GM13977 (cell line): ENCODE data around the gene PLA2R1.
A peak's percentile ranks its signal among the peaks of the same experiment; 100 is the strongest.

Experiments used
- DNase-seq: peaks from one replicate; pipeline ENCODE4 v3.0.0; 2012; ENCODE audit warnings: low spot score
- in situ Hi-C: fragments of 300-500 bp; cut with MboI; formaldehyde crosslinking; loops from one replicate; pipeline ENCODE4 v1.12.0; 2022; ENCODE audit warnings: low sequenced_read_pairs, low pct_unique_long_range_greater_than_20kb, mixed read lengths, inconsistent platforms; ENCODE audit not compliant: unreplicated experiment
- TF ChIP-seq, protein P1 (sequence below): IDR thresholded peaks from 2 replicates; pipeline ENCODE4 v1.5.1; 2012; ENCODE audit warnings: mild to moderate bottlenecking, control low read depth; ENCODE audit not compliant: insufficient read depth; ENCODE audit errors: extremely low read depth, missing control alignments

The PLA2R1 gene

DNA sequence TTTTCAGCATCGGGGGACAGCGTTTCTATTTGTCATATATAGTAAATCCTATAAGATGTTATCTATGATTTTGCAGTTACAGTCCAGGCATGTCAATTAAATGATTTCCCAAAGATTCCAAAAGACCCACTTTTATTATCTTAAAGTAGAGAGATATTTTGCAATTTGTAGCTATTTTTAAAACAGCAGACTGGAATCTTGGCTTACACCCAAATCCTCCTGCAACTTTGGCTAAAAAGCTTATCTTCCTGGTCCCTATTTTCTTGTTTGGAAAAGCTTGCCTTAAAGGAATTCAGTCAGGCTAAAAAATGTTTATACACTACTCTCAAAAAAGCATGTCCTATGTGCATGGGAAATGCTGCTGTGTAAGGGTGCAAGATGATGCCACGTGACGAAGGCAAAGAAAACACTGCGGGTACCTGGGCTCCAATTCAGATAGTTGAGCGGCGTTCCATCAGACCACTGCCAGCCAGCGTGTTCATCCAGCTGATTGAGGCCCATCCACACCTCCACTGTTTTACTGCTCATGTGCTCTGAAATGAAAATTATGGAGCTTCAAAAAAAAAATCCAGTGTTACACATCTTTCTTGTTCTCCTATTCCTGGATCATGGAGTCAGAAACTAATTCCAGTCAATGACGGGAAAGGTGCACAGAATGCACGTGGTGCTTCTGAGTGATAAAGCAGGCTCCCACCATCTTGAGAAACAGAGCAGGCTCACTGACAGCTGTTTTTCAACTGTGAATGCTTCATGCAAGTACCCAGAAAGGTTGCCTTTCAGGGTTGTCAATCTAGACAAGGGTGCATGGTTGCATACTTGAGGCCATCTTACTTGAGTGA is 33.8 kb downstream of the PLA2R1 start:
- in situ Hi-C loops, result no loop called here
- no peak for DNase-seq
- TF ChIP-seq, protein P1, sequence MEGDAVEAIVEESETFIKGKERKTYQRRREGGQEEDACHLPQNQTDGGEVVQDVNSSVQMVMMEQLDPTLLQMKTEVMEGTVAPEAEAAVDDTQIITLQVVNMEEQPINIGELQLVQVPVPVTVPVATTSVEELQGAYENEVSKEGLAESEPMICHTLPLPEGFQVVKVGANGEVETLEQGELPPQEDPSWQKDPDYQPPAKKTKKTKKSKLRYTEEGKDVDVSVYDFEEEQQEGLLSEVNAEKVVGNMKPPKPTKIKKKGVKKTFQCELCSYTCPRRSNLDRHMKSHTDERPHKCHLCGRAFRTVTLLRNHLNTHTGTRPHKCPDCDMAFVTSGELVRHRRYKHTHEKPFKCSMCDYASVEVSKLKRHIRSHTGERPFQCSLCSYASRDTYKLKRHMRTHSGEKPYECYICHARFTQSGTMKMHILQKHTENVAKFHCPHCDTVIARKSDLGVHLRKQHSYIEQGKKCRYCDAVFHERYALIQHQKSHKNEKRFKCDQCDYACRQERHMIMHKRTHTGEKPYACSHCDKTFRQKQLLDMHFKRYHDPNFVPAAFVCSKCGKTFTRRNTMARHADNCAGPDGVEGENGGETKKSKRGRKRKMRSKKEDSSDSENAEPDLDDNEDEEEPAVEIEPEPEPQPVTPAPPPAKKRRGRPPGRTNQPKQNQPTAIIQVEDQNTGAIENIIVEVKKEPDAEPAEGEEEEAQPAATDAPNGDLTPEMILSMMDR, result no peak

DNA sequence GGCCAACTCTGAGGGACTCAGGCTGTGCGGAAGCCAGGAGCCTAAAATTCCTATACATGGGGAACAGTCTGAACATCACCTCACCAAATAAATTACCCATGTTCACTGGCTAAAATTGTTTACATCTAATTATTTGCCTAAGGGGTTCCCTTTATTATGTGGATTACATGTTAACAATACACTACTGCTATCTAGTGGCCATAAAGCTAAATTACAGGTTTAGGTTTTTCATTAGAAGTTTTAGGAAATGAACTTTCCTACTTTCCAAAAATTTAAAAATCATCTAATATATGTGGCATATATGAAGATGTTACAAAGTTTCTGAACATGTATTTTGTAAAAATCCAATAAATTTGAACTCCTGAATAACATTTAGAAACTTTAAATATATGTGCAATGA is 40.3 kb downstream of the PLA2R1 start:
- TF ChIP-seq, protein P1, result peak; percentile 45
- peak; percentile 15 for DNase-seq
- in situ Hi-C loops, result no loop called here

DNA sequence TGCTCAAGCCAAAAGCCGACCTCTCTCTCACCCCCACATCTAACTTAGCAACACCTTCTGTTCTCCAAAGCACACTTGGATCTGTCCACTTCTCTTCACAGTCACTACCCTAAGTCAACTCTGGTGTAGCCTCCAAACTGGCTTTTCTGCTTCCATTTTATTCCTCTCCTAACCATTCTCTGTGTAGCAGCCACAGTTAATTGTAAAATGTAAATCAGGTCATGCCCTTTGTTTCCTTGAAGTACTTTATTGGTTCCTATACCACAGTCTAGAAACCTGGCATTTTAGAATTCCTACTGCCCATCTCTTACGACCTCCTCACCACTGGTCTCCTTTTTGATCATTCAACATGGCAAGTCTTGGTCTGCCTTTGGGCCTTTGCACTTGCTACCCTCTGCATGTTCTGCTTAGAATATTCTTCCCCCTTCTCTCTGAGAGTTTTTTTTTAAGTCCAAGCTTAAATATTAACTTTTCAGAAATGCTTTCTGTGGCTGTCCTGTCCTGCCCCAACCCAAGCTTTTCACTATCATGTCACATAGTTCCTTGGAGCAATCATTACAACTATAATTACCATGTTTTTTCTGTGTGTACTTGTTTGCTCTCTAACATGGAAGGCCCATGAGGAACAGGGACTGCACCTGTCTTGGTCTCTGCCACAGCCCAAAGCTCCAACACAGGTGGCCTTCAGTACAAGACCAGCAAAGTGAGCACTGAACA is 42.9 kb downstream of the PLA2R1 start:
- in situ Hi-C loops, result no loop called here
- DNase-seq, result no peak
- TF ChIP-seq, protein P1, result no peak

DNA sequence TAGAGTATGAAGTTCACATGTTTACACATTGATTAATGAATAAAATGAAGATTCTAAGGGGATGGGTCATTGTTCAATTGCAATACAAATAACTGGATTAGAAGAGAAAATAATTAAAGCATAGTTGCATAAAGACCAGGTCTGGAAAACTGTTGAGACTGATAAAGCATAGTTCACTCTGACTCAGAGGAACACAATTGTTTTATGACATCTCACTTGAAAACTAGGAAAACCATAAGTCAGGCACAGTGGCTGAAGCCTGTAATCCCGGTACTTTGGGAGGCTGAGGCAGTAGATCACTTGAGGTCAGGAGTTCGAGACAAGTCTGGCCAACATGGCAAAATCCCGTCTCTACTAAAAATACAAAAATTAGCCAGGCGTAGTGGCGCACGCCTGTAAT is 46.7 kb downstream of the PLA2R1 start:
- no peak for DNase-seq
- in situ Hi-C loops, result no loop called here
- TF ChIP-seq, protein P1, result no peak

DNA sequence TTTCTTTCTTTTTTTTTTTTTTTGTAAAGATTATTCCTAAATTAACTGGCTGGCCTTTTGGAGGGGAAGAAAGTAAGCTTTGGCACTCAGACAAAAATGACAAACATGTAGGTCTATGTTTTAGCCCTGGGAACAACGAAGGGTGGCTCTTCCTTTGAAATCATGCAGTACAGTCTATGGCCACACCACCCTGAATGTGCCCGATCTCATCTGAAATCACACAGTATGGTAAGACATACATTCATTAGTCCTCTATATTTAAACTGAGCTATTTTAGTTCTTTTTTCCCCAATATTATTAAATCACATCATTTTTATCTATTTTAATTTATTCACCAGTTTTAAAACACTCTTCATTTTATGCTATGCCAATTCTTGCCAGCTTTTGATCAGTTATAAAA is 48.2 kb downstream of the PLA2R1 start:
- in situ Hi-C loops, result no loop called here
- TF ChIP-seq, protein P1, result no peak
- DNase-seq, result no peak

DNA sequence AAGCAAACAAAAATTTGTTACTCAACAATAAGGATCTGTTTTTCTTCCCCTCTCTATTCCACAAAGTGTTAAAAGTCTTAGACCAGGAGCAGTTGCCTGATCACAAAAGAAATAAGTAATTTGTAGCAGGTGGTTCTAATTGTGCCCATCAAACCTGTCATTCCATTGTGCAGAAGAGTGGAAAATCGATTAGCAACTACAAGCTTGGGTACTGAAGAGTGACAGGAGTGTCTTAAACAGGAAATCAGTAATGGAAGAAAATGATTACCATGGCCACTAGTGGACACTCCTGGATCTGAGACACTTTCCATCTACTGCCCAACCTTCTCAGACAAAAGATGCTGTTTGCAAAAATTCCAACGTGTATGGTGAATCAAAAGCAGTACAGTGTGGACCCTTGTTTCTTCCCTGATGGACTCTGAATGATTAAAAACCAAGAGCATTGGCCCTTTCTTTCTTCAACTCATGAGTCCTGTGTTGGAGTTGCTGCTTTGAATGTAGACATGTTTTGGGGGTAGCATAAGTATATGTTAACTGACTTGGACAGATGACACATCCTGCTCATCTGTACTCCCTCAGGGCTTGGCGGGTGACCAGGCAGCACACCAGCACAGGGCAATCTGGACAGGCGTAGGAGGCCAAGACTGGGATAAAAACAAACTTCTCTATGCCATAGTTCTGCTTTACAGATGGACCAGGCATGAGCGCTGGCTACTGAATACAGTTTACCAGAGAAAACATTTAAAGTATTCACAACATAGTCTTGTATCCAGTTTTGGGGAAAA is 51.9 kb downstream of the PLA2R1 start:
- in situ Hi-C loops, result no loop called here
- TF ChIP-seq, protein P1, result no peak
- DNase-seq, result no peak
